ENCODE data around the gene NEK6.

NEK6 gene

DNA sequence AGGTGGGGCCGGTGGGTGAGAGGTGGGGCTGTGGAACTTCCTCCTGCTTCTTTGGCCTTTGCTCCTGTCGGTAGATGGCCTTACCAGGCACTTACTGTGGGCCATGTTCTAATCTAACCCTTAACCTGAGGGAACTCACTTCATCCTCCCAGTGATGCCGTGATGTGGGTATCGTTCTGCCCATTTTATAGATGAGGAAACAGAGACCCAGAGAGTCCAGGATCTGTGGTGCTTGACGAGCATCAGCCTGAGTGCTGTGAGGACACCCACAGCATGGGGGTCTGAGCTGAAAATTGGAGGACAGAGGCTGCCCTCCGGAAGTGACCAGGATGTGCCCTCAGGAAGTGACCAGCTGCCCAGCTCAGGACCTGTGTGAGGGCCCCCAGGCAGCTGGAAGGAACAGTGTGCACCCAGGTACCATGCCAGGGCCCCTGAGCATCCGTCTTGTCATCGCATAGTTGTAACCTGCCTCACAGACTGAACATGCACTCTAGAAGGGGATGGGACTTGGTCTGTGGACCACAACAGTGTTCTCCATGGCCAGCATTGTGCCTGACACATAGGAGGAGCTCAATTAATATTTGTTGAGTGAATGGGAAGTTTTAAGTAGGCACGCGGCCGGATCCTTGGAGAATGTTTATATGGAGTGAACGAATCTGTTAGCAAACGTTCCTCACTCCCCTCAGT is 8.5 kb downstream of the NEK6 start:
- TF ChIP-seq, protein P1, sequence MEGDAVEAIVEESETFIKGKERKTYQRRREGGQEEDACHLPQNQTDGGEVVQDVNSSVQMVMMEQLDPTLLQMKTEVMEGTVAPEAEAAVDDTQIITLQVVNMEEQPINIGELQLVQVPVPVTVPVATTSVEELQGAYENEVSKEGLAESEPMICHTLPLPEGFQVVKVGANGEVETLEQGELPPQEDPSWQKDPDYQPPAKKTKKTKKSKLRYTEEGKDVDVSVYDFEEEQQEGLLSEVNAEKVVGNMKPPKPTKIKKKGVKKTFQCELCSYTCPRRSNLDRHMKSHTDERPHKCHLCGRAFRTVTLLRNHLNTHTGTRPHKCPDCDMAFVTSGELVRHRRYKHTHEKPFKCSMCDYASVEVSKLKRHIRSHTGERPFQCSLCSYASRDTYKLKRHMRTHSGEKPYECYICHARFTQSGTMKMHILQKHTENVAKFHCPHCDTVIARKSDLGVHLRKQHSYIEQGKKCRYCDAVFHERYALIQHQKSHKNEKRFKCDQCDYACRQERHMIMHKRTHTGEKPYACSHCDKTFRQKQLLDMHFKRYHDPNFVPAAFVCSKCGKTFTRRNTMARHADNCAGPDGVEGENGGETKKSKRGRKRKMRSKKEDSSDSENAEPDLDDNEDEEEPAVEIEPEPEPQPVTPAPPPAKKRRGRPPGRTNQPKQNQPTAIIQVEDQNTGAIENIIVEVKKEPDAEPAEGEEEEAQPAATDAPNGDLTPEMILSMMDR (IDR thresholded peaks at IDR 0.05; ENCODE audit: low read depth, low read length): no peak
- TF ChIP-seq, protein P2, sequence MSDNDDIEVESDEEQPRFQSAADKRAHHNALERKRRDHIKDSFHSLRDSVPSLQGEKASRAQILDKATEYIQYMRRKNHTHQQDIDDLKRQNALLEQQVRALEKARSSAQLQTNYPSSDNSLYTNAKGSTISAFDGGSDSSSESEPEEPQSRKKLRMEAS (IDR thresholded peaks at IDR 0.05; ENCODE audit: low read depth, low read length): no peak
- no peak for TF ChIP-seq MYC (IDR thresholded peaks at IDR 0.05; ENCODE audit: low read depth, low read length)
- no peak for TF ChIP-seq POLR2A (IDR thresholded peaks at IDR 0.05; ENCODE audit: extremely low read depth, insufficient read length)
- no peak overlapping the region for H3K4me3 ChIP-seq (ENCODE audit: low read depth, low read length)
- DNase-seq (ENCODE audit: low read depth): no peak

DNA sequence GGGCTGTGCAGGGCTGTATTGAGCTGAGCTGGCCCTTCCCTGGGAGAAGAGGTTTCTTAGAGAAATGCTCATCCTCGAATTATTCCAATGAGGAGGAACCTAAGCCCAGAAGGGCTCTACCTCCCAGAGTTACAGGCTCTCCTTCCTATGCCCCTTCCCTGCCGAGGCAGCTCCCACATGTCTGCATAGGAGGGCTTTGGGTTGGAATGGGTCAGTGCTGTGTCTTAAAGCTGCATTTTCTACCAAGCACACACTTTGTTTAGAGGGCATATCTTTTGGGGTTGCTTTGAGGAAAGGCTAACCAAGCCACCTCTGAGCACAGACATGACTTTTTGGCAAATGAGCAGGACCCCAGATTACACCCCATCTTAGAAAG is 9.1 kb downstream of the NEK6 start:
- TF ChIP-seq, protein P1 (IDR thresholded peaks at IDR 0.05; ENCODE audit: low read depth, low read length): no peak
- TF ChIP-seq, protein P2 (IDR thresholded peaks at IDR 0.05; ENCODE audit: low read depth, low read length): no peak
- TF ChIP-seq MYC (IDR thresholded peaks at IDR 0.05; ENCODE audit: low read depth, low read length) (no peak), POLR2A (IDR thresholded peaks at IDR 0.05; ENCODE audit: extremely low read depth, insufficient read length) (no peak)
- no peak for DNase-seq (ENCODE audit: low read depth)
- H3K4me3 ChIP-seq (ENCODE audit: low read depth, low read length): peak overlapping the region; percentile 25

DNA sequence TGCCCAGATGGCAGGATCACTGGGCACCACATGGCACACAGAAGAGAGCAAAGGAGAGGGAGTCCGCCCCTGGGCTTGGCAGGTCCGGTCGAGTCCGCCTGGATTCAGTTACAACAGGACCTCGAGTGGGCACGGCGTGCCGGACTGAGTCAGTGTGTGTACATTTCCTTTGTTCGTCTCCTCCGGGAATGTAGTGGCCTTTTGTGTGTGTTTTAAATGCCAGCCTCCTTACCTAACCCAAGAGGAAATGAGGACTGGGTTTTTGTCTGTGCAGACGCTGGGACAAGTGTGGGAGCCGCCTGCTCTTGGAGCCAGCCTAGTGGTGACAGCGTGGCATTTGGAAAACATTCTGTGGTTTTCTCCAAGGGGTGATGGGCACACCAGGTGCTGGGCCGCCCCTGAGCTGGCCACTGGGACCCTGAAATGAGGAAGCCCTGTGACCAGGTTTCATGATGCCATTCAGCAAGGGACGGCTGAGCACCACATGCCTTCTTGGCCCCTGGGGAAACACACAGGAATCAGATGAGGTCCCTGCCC is 9.6 kb downstream of the NEK6 start:
- no peak for TF ChIP-seq MYC (IDR thresholded peaks at IDR 0.05; ENCODE audit: low read depth, low read length)
- TF ChIP-seq, protein P1 (IDR thresholded peaks at IDR 0.05; ENCODE audit: low read depth, low read length): no peak
- TF ChIP-seq, protein P2 (IDR thresholded peaks at IDR 0.05; ENCODE audit: low read depth, low read length): no peak; the same call in 1 of the 2 replicates
- no peak for TF ChIP-seq POLR2A (IDR thresholded peaks at IDR 0.05; ENCODE audit: extremely low read depth, insufficient read length)
- no peak overlapping the region for H3K4me3 ChIP-seq (ENCODE audit: low read depth, low read length)
- peak; percentile 91 for DNase-seq (ENCODE audit: low read depth)

DNA sequence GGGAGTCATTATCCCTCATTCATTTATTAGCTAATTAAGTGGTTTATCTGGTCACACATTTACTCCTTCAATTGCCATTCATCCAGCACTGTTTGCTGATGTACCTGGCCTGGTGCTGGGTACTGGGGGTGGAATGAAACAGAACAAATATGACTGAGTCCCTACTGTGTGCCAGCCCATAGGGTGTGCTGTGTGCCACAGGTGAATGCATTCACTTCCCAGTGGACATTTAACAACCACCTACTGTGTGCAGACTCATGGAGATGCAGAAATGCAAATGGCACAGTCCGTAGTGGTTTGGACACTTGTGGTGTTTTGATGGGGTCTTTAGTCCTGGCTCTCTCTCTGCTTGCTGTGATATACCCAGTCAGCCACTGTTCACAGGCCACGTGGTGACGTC is 10.5 kb downstream of the NEK6 start:
- no peak overlapping the region for H3K4me3 ChIP-seq (ENCODE audit: low read depth, low read length)
- DNase-seq (ENCODE audit: low read depth): no peak
- TF ChIP-seq, protein P1 (IDR thresholded peaks at IDR 0.05; ENCODE audit: low read depth, low read length): no peak
- TF ChIP-seq MYC (IDR thresholded peaks at IDR 0.05; ENCODE audit: low read depth, low read length): no peak
- no peak for TF ChIP-seq POLR2A (IDR thresholded peaks at IDR 0.05; ENCODE audit: extremely low read depth, insufficient read length)
- TF ChIP-seq, protein P2 (IDR thresholded peaks at IDR 0.05; ENCODE audit: low read depth, low read length): no peak

DNA sequence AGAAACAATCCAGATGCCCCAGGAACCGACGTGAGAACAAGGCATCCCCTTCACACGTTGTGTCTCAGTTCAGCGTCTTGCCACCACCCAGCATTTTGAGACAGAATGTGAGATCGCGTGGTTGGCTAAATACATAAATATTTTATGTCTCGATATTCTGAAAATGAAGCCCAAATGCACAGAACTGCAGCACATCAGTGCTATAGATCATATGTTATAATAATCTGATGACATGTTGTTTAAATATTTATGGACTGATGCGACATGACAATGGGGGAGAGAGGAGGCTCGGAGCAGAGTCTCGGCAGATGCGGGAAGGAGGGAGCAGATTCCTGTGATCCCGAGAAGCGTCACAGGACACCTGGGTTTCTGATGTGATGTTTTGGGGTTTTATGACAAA is 10.9 kb downstream of the NEK6 start:
- DNase-seq (ENCODE audit: low read depth): no peak
- TF ChIP-seq, protein P1 (IDR thresholded peaks at IDR 0.05; ENCODE audit: low read depth, low read length): no peak
- TF ChIP-seq, protein P2 (IDR thresholded peaks at IDR 0.05; ENCODE audit: low read depth, low read length): no peak
- TF ChIP-seq MYC (IDR thresholded peaks at IDR 0.05; ENCODE audit: low read depth, low read length) (no peak), POLR2A (IDR thresholded peaks at IDR 0.05; ENCODE audit: extremely low read depth, insufficient read length) (no peak)
- H3K4me3 ChIP-seq (ENCODE audit: low read depth, low read length): no peak overlapping the region

Measured in NB4 (cell line).